Esophagus squamous epithelium (tissue), 5 donors: Measurements from ENCODE around the gene PREP. TPM values are rescaled to one million over a fixed set of nuclear protein-coding genes. Genes with fewer than 3 reads are reported as not detected.

Experiments used
- DNase-seq: peaks from one replicate; lab custom pipeline; 2025; lab: John Stamatoyannopoulos, UW
- H3K27ac ChIP-seq, 4 donors: fragments of 200-600 bp; sonication (generic); one replicate each; pipeline ENCODE4 v1.5.1; 2016 to 2019; ENCODE audit warnings: mild to moderate bottlenecking in 1 of 4
- H3K27me3 ChIP-seq, 4 donors: fragments of 200-600 bp; sonication (generic); 1 replicate in 3 of 4; 2 replicates in 1 of 4; pipeline versions ENCODE4 v1.5.1 to v1.6.0; 2017 to 2021; ENCODE audit warnings: antibody characterized with exemption in 1 of 4
- H3K36me3 ChIP-seq, 3 donors: fragments of 200-600 bp; sonication (generic); one replicate each; pipeline ENCODE4 v1.5.1; 2016 to 2019
- H3K4me1 ChIP-seq, 3 donors: fragments of 200-600 bp; sonication (generic); one replicate each; pipeline ENCODE4 v1.5.1; 2017 to 2019
- H3K4me3 ChIP-seq, 4 donors: fragments of 200-600 bp; sonication (generic); 1 replicate in 3 of 4; 2 replicates in 1 of 4; pipeline ENCODE4 v1.5.1; 2016 to 2019; ENCODE audit warnings: mild to moderate bottlenecking in 2 of 4, moderate library complexity in 1 of 4
- H3K9me3 ChIP-seq, 3 donors: fragments of 200-600 bp; sonication (generic); one replicate each; pipeline ENCODE4 v1.5.1; 2016 to 2019
- POLR2A ChIP-seq, 4 donors: fragments of 450-650 bp; IDR thresholded peaks; one replicate each; pipeline ENCODE4 v1.6.1; 2017; ENCODE audit warnings: antibody characterized with exemption in 4 of 4, mild to moderate bottlenecking in 4 of 4, moderate library complexity in 3 of 4
- WGBS, 2 donors: methylation state at CpG; one replicate each; pipeline ENCODE4 v1.1.5; 2018; 5-methylcytosine and 5-hydroxymethylcytosine counted together
- intact Hi-C: fragments of 100-400 bp; cut with DNase I; formaldehyde crosslinking; loops from one replicate; pipeline ENCODE4 v1.15.0; 2022
- total RNA-seq, 4 donors: library from RNA; depleted of rRNA; stranded (reverse); fragments of >200 nt; gene quantifications; one replicate each; pipeline ENCODE4 v1.1.0, GENCODE V29; 2016
- TF ChIP-seq, protein P1 (sequence below), 6 experiments: fragments of 450-650 bp in 4 of 6; fragments of 200-600 bp in 2 of 6; sonication (generic) in 2 of 6; IDR thresholded peaks; one replicate each; pipeline ENCODE4 v1.5.1; 2016 to 2019; ENCODE audit warnings: antibody characterized with exemption in 6 of 6, mild to moderate bottlenecking in 4 of 6, moderate library complexity in 4 of 6
- donor health status: DM: yes; HTN: yes; CAD: no.

The PREP gene
- total RNA-seq, 4 donors from 2014 or later: 11.9 to 28.0 (median 19.6) TPM

DNA sequence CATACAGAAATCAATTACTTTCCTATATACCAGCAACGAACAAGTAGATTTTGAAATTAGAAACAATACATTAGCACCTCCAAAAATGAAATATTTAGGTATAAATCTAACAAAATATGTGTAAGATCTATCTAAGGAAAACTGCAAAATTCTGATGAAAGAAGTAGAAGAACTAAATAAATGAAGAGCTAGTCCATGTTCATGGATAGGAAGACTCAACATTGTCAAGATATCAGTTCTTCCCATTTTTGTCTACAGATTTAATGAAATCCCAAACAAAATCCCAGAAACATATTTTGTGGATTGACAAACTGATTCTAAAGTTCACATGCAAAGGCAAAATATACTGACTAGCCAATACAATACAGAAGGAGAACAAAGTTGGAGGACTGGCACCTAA is 33.7 kb downstream of the PREP start:
- Histone ChIP-seq H3K27me3 (no peaks in the 10 kb centered on the region), H3K27ac (no peak overlapping the region), H3K36me3 (peaks cover 0 to 81% (median 0%) of the 10 kb centered on the region in 3 donors), H3K4me1 (peaks cover 0 to 32% (median 14%) of the 10 kb centered on the region in 3 donors), H3K9me3 (no peaks in the 10 kb centered on the region), H3K4me3 (no peak overlapping the region)
- DNase-seq: no peak
- TF ChIP-seq, protein P1, sequence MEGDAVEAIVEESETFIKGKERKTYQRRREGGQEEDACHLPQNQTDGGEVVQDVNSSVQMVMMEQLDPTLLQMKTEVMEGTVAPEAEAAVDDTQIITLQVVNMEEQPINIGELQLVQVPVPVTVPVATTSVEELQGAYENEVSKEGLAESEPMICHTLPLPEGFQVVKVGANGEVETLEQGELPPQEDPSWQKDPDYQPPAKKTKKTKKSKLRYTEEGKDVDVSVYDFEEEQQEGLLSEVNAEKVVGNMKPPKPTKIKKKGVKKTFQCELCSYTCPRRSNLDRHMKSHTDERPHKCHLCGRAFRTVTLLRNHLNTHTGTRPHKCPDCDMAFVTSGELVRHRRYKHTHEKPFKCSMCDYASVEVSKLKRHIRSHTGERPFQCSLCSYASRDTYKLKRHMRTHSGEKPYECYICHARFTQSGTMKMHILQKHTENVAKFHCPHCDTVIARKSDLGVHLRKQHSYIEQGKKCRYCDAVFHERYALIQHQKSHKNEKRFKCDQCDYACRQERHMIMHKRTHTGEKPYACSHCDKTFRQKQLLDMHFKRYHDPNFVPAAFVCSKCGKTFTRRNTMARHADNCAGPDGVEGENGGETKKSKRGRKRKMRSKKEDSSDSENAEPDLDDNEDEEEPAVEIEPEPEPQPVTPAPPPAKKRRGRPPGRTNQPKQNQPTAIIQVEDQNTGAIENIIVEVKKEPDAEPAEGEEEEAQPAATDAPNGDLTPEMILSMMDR (IDR thresholded peaks at IDR 0.05): no peak
- TF ChIP-seq POLR2A (IDR thresholded peaks at IDR 0.05): no peak
- 70 to 95% methylated on average over 1 of the region's 1 CpG for WGBS, 2 donors
- intact Hi-C loops: no loop called here

DNA sequence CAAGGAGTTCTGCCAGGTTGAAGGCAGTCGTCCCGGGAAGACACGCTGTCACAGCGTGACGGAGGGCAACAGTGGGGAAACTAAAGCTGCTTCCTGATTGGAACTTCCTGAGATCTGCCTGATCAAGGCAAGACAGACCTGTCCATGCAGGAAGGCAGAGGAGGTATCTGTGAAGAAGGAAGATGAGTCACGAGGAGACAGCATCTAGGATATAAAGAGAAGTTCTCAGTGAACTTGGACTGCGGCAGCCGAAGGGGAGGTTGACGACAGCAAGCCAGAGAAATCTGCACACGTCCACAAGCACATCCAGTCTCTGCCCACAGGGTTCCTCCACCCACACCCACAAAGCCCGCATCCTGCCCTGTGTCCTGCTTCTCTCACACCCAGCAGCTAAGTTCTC is 38.6 kb downstream of the PREP start:
- no peak for TF ChIP-seq POLR2A (IDR thresholded peaks at IDR 0.05)
- TF ChIP-seq, protein P1 (IDR thresholded peaks at IDR 0.05): no peak
- Histone ChIP-seq H3K4me1 (peaks cover 0 to 18% (median 3%) of the 10 kb centered on the region in 3 donors), H3K4me3 (no peak overlapping the region), H3K36me3 (peaks cover 0 to 79% (median 0%) of the 10 kb centered on the region in 3 donors), H3K27ac (no peak overlapping the region), H3K27me3 (no peaks in the 10 kb centered on the region), H3K9me3 (no peaks in the 10 kb centered on the region)
- intact Hi-C loops: no loop called here
- WGBS, 2 donors: 20 to 48% methylated on average over 11 of the region's 11 CpGs
- DNase-seq: no peak

DNA sequence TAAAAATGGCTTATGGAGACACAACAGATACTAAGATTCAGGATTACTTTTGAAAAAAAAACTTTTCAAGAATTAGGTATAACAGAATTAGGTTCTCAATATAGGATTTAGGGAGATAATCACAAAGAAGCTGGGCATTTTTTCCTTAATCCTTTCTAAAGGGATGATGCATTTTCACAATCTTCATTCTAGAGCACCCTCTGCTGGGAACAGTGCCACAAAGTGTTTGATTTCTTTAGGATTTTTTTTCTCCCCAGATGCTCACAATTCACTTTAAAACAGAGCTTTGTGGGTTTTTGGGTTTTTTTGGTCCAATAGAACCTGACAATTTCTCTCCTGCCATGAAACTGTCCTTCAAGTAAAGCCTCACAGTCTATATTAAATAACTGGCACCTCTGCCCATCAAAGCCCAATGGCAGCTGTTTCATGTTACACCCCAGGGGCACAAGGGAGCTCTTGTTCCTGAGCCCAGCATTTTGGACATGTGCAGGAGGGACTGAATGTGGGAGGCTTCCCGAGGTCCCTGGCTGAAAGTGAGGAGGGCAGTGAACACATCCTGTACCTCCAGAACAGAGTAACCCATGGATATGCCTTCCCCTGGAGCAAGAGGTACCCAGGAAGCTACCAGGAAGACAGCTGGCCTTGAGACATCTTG is 39.7 kb downstream of the PREP start:
- Histone ChIP-seq H3K36me3 (peaks cover 0 to 77% (median 0%) of the 10 kb centered on the region in 3 donors), H3K27me3 (no peaks in the 10 kb centered on the region), H3K27ac (no peak overlapping the region), H3K4me1 (peaks cover 0 to 18% (median 3%) of the 10 kb centered on the region in 3 donors), H3K4me3 (no peak overlapping the region), H3K9me3 (no peaks in the 10 kb centered on the region)
- TF ChIP-seq POLR2A (IDR thresholded peaks at IDR 0.05): no peak
- TF ChIP-seq, protein P1 (IDR thresholded peaks at IDR 0.05): peak in 1 of 6 experiments; percentile 40
- no peak for DNase-seq
- intact Hi-C loops: no loop called here
- 25 to 44% methylated on average over 1 of the region's 1 CpG for WGBS, 2 donors

DNA sequence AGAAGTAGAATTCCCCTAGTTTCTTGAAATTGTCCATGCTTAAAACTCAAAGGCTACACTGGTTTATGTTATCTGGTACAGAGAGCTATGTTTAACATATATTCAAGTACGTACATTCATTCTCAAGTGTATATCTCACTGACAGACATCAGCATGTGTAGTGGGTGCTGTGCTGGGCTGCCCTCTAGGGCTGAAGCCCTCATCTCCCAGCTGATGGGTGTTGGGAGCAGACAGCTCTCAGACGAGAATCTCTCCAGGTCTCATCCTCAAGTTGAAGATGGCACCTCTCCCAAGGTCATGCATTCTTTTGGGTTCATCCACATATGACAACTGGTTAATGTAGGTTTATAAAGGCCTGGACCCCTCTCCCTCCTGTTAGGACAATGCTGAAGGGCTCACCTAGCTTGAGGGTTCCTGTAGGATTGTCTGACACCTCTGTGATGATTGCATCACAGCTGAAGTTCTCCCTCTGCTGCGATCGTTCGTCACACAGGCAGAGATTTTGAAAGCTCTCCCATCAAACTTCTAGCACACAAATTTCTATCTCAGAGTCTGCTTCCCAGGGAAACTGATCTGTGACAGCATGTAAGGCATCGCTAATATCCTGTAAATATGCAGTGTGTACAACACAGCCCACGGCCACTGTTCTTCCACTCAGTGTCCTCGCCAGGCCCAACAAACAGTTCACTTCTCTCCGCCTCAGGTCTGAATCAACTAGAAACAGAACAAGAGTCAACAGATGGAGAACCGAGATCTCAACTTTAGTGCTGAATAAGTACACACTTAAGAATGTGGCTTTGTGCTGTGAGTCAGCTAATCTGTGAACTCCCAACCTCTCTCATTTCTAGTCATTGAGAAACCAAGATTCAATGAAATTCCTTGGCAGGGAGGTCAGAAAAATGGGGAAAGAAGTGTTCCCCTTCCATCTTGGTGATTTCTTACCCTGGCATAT is 43.2 kb downstream of the PREP start:
- Histone ChIP-seq H3K27me3 (no peaks in the 10 kb centered on the region), H3K9me3 (no peaks in the 10 kb centered on the region), H3K4me3 (no peak overlapping the region), H3K4me1 (peaks cover 0 to 16% (median 3%) of the 10 kb centered on the region in 3 donors), H3K36me3 (peaks cover 0 to 69% (median 0%) of the 10 kb centered on the region in 3 donors), H3K27ac (no peak overlapping the region)
- WGBS, 2 donors: 80 to 81% methylated on average over 7 to 10 of the region's 10 CpGs
- no peak for TF ChIP-seq POLR2A (IDR thresholded peaks at IDR 0.05)
- TF ChIP-seq, protein P1 (IDR thresholded peaks at IDR 0.05): no peak
- no peak for DNase-seq
- intact Hi-C loops: no loop called here

DNA sequence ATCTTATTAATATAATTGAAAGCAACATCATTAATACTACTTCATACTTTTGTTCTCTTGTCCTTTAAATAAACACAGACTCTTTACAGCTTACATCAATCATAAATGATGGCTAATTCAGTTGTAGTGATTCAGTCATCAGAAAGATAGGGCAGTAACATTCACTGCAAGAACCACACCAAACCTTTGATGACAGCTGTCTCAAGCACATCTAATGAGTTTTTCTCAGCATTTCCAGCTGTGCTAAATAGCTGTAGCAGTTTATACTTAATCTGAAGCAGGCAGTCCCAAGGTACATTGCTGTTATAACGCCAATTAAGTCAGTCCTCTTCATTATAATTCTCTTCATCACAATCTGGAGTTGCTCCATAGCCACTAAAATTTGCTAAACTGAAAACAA is 45.7 kb downstream of the PREP start:
- H3K27me3 ChIP-seq: no peaks in the 10 kb centered on the region
- intact Hi-C loops: no loop called here
- peaks cover 0 to 70% (median 5%) of the 10 kb centered on the region in 3 donors for H3K36me3 ChIP-seq
- H3K4me3 ChIP-seq: no peak overlapping the region
- no peaks in the 10 kb centered on the region for H3K4me1 ChIP-seq
- no peak for DNase-seq
- WGBS, 2 donors: 95 to 100% methylated on average over 1 of the region's 1 CpG
- H3K27ac ChIP-seq: no peak overlapping the region
- no peaks in the 10 kb centered on the region for H3K9me3 ChIP-seq
- no peak for TF ChIP-seq POLR2A (IDR thresholded peaks at IDR 0.05)
- TF ChIP-seq, protein P1 (IDR thresholded peaks at IDR 0.05): no peak
